Measurements from ENCODE around the gene IGF2BP3.

The IGF2BP3 gene

GRCh38 chr7:23472046-23472445, 1.8 kb upstream of the IGF2BP3 start:
- no peak for DNase-seq (ENCODE audit: low read depth in 2 of 2)

DNA sequence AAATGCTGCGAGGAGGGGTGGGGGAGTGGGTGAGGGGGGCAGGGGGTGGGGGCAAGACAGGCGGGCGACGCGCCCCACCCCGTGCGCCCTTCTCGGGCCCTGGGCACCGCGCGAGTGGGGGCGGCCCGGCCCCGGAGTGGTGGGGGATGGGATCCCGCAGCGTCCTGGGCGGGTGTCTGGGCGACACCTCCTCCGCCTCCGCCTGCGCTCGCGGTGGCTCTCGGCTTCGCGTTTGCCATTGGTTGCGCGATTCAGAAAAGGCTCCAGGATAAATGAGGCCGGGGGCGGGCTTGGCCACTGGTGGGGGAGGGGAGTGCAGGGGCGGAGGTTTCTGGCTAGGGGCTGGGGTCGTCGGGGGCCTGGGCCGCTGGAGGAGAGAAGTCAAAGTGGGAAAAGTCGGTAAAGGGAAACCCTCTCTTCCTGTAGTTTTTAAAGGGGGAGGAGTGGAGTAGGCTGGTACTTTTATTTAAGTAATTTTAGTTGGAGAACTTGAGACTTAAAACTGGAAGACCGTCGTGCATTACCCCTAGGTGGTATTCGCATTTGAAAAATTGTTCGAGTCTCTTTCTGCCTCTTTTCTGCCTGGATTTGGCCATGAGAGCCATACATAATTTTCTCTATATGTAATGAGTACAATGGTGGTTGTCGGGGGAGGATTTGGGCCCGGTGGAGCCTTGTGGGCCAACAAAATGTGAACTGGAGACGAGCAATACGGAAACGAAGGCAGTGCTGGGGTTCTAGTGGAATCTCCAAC, 992 bp upstream of the IGF2BP3 start:
- no peak for DNase-seq (ENCODE audit: low read depth in 2 of 2)

- DNase-seq (ENCODE audit: low read depth in 2 of 2) = no peak
Observed at GRCh38 chr7:23469961-23470250, 385 bp downstream of the IGF2BP3 start.

DNA sequence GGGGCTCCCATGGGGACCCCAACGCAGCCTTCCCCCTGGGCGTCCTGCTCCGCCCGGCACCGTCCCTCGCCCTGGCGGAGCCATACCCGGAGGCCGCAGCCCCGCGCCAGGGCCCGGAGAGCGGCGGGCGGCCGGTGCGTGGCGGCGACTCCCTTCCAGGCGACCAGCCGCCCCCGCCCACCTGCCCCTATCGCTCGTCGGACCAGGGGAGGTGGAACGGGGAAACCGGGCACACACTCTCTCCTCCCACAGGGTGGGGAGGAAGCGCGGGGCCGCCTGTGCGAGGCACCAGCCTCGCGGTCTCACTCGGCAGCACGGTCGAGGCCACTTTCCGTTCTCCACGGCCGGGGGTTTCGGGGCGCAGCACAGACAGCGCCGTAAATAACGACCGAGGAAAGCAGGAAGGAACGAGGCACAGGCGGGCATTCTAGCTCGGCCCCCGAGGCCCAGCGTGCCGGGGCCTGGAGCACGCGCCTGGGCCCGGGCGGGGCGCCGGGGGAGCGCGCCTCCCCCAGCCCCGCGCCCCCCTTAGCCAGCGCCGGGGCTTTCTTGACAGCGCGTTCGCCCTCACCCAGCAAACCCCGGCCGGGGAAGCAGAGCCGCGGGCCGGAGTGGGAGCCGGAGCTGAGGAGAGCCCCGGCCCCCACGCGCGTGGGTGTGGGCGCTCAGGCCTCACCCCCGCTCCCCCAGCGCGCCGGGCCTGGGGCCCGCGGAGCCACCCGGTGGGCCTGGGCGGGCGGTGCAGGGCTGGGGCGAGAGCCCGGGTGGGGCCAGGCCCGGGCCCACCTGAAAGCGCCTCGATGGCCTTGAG, 936 bp downstream of the IGF2BP3 start:
- no peak for DNase-seq (ENCODE audit: low read depth in 2 of 2)

DNA sequence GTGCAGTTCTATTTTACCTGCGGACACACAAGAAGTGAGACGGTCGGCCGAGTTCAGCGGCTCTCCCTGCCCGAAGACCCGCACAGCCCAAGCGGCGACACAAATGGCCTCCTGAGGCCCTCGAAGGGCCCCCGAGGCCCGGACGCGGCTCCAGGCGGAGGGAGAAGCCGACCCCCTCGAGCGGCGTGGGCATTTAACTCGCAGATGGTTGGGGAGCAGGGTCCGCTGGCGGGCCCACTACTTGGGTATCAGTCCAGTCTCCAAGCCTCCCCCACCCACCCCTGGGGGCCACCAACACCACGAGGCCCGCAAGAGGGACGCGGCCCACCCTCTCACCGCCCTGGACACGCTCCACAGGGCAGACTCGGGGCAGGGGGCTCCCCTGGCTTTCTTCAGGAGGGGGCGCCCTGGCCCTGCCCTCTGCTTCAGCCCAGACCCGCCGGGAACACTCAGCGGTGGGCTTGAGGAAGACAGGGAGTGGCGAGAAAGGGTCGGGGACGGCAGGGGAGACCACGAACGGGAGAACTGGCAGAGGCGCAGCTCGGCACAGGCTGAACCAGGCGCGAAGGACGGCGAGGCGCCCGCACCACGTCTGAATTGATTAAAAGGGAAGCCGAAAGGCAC, 1.7 kb downstream of the IGF2BP3 start:
- no peak for DNase-seq (ENCODE audit: low read depth in 2 of 2)

DNA sequence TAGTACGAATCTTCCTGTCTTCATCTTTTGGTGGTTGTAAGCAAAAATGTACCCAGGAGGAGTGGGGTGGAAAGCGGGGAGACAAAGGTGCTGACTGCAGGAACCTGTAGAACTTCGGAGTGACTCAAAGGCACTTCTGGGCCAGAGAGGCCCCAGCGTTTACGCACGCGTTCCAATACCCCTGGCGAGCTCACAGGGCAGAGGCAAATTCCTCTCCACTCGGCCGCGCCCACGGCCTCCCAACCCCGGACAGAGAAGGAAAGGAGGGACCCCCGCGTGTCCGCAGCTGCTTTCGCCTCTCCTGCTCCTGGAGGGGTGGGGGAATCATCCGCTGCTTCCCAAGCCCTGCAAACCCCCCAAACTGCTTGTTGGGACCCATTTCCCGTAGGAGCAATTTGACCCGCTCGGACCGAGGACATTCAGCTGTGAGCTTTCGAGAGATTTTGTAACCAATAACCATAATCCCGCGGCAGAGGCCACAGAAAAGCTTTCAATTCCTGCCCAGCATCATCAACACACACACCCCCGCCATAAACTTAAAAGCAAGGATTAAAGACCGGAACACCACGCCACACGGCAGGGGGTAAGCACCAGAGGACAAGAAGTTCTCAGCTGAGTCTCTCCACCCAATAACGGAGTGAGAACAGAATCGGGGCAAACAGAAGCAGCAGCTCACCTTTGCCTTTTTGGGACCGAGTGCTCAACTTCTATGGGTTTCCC, 2.3 kb downstream of the IGF2BP3 start:
- no peak for DNase-seq (ENCODE audit: low read depth in 2 of 2)

DNA sequence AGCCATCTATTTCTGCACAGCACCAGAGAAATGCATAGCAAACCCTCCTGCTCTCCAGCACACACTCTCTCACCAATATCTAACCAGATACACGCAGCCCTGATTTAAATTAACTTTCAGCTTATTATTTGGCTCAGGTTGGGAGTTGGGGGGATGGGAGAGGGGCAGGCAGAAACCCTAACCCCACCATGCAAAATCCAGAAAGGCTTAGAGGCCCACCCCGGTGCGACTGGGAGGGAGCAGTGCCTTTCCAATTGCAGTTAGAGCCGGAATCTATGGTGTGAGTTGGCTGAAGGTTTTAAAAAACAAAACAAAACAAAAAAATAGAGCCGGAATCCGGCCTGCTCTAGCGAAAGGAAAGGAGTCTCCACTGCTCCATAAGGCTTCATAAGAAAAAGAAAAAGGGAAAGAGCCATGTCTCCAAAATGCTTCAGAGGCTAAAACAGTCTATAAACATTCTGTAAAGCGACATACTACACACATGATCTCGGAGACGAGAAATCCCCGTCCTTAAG, 2.9 kb downstream of the IGF2BP3 start:
- DNase-seq (ENCODE audit: low read depth in 2 of 2) = no peak

- no peak for DNase-seq (ENCODE audit: low read depth in 2 of 2)
Observed at GRCh38 chr7:23462846-23463245, 7.4 kb downstream of the IGF2BP3 start.

GRCh38 chr7:23458044-23458443, 12.2 kb downstream of the IGF2BP3 start:
- no peak for DNase-seq (ENCODE audit: low read depth in 2 of 2)

DNA sequence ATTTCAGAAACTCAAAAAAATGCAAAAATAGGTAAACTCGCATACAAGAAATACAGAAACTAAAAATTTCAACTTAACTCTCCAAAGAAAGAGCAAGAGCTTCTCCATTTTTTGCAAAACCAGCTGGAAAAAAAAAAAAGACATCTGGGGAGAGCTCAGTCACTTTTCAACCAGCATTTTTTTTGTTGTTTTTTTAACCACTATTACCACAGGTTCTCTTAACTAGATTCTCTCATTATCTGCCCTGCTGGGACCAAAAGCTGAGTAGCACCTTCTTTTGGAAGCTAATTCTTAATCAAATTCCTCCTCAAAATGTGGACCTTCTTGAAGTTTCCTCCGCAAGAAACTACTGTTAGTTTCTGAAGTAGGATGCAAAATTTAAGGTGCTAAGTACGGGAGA, 14.2 kb downstream of the IGF2BP3 start:
- no peak for DNase-seq (ENCODE audit: low read depth in 2 of 2)

GRCh38 chr7:23454881-23455526, 15.3 kb downstream of the IGF2BP3 start:
- no peak for DNase-seq (ENCODE audit: low read depth in 2 of 2)

DNA sequence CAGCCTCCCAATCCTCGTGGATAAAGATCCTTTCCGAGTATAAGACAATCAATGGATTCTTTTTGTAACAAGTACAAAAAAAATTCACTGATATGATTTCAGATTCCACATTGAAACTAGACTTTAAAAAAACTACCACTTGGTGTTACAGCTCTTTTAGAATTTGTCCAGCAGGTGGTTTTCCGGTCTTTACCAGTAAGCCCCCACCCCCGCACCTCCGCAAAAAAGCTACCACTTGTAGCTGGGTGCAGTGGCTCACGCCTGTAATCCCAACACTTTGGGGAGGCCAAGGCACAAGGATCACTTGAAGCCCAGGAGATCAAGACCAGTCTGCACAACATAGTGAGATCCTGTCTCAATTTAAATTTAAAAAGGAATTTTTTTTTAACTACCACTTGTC, 19.8 kb downstream of the IGF2BP3 start:
- DNase-seq (ENCODE audit: low read depth in 2 of 2) = no peak

GRCh38 chr7:23449941-23450340, 20.4 kb downstream of the IGF2BP3 start:
- DNase-seq (ENCODE audit: low read depth in 2 of 2) = no peak

GRCh38 chr7:23445326-23445725, 25.0 kb downstream of the IGF2BP3 start:
- DNase-seq (ENCODE audit: low read depth in 2 of 2) = no peak

- no peak for DNase-seq (ENCODE audit: low read depth in 2 of 2)
Observed at GRCh38 chr7:23443974-23444373, 26.3 kb downstream of the IGF2BP3 start.

DNA sequence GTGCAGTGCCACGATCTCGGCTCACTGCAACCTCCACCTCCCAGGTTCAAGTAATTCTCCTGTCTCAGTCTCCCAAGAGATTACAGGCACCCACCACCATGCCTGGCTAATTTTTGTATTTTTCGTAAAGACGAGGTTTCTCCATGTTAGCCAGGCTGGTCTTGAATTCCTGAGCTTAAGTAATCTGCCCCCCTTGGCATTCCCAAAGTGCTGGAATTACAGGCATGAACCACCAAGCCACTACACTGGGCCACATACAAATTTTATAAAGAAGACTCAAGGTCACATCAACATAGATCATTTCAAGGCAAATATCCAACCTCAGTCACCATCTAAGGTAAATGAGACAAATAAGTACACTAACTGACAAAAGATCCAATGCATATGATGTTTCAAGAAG, 32.1 kb downstream of the IGF2BP3 start:
- DNase-seq (ENCODE audit: low read depth in 2 of 2) = no peak

GRCh38 chr7:23434147-23434917, 36.0 kb downstream of the IGF2BP3 start:
- DNase-seq (ENCODE audit: low read depth in 2 of 2) = no peak

- DNase-seq (ENCODE audit: low read depth in 2 of 2) = no peak
Observed at GRCh38 chr7:23431702-23432199, 38.5 kb downstream of the IGF2BP3 start.

DNA sequence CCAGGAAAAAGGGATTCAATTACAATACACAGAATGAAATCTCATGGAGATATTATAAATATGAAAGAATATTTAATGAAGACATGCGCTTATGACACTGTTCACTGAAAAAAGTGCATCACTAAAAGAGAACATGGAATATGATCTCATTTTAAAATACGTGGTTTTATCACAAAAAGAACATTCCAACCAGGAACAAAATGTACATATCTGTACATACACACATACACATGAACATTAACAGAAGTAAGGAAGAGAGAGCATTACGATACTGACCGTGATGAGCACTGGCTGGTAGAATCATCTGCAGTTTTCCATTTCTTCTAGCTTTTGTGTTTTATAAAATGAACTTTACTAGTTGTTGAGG, 39.4 kb downstream of the IGF2BP3 start:
- no peak for DNase-seq (ENCODE audit: low read depth in 2 of 2)

GRCh38 chr7:23426876-23427275, 43.4 kb downstream of the IGF2BP3 start:
- no peak for DNase-seq (ENCODE audit: low read depth in 2 of 2)

- no peak for DNase-seq (ENCODE audit: low read depth in 2 of 2)
Observed at GRCh38 chr7:23422909-23423308, 47.4 kb downstream of the IGF2BP3 start.

All from stimulated activated CD8-positive, alpha-beta memory T cell treated with anti-CD3 and anti-CD28 coated beads, Interleukin-2, amount 100 ng/mL, for 1 hour (primary cell).